Natural killer cell (primary cell): ENCODE data around the gene PRKG1. TPM values are rescaled to one million over a fixed set of nuclear protein-coding genes. Genes with fewer than 3 reads are reported as not detected.

Source experiments
- ATAC-seq, 3 donors: fragments of 150-1000 bp in 2 of 3; fragments of 200-7000 bp in 1 of 3; cut with Tn5 transposase; 1 replicate in 1 of 3; 2 replicates in 2 of 3; pipeline ENCODE4 v1.10.0; 2021; ENCODE audit warnings: mild to moderate bottlenecking in 2 of 3, moderate library complexity in 2 of 3
- DNase-seq, 2 donors: peaks; one replicate each; pipeline versions ENCODE4 v3.0.0 to v3.0.0-alpha.2; 2013 to 2021; ENCODE audit warnings: mixed read lengths in 1 of 2
- H3K27ac ChIP-seq: one replicate; pipeline ENCODE4 v1.5.1; 2013; ENCODE audit warnings: mild to moderate bottlenecking, low read length
- H3K27me3 ChIP-seq: one replicate; pipeline ENCODE4 v1.6.1; 2013; ENCODE audit warnings: low read length; ENCODE audit not compliant: control insufficient read depth, insufficient read depth
- H3K36me3 ChIP-seq: one replicate; pipeline ENCODE4 v1.6.1; 2013; ENCODE audit warnings: low read length; ENCODE audit not compliant: control insufficient read depth, insufficient read depth
- H3K4me1 ChIP-seq: one replicate; pipeline ENCODE4 v1.6.1; 2013; ENCODE audit warnings: low read length; ENCODE audit not compliant: control insufficient read depth, insufficient read depth
- H3K4me3 ChIP-seq: one replicate; pipeline ENCODE4 v1.5.1; 2013; ENCODE audit warnings: low read length
- H3K9me3 ChIP-seq: one replicate; pipeline ENCODE4 v1.6.1; 2013; ENCODE audit warnings: low read length; ENCODE audit not compliant: control insufficient read depth, insufficient read depth
- H3K27ac Mint-ChIP-seq, 2 donors: one replicate each; pipeline ENCODE4 v1.8.0; 2022; ENCODE audit warnings: mild to moderate bottlenecking in 2 of 2, mixed read lengths in 2 of 2, moderate library complexity in 1 of 2
- H3K27me3 Mint-ChIP-seq, 2 donors: one replicate each; pipeline ENCODE4 v1.8.0; 2022; ENCODE audit warnings: low read depth in 2 of 2, mixed read lengths in 2 of 2
- H3K36me3 Mint-ChIP-seq: one replicate; pipeline ENCODE4 v1.8.0; 2022; ENCODE audit warnings: mixed read lengths
- H3K4me1 Mint-ChIP-seq, 2 donors: one replicate each; pipeline ENCODE4 v1.8.0; 2022; ENCODE audit warnings: mixed read lengths in 2 of 2
- H3K4me3 Mint-ChIP-seq: one replicate; pipeline ENCODE4 v1.8.0; 2022; ENCODE audit warnings: mild to moderate bottlenecking, moderate library complexity, mixed read lengths
- H3K9me3 Mint-ChIP-seq, 2 donors: one replicate each; pipeline ENCODE4 v1.8.0; 2022; ENCODE audit warnings: mixed read lengths in 2 of 2
- CTCF ChIP-seq: fragments of 200-600 bp; IDR thresholded peaks from one replicate; pipeline ENCODE4 v1.8.0; 2022; ENCODE audit warnings: antibody characterized with exemption
- WGBS: methylation state at CpG from one replicate; pipeline ENCODE4 v1.1.7; 2013; ENCODE audit warnings: missing lambda C conversion rate; ENCODE audit not compliant: insufficient coverage; 5-methylcytosine and 5-hydroxymethylcytosine counted together
- intact Hi-C: fragments of 100-400 bp; cut with micrococcal nuclease; formaldehyde crosslinking; loops from one replicate; pipeline ENCODE4 v1.14.2; 2022
- total RNA-seq, 4 donors: library from RNA; stranded (reverse); fragments of 120-200 nt in 1 of 4; gene quantifications; one replicate each; pipeline versions ENCODE4 v1.2.3 to v1.2.4, GENCODE V29; 2013 to 2022

PRKG1 gene
- total RNA-seq, 3 donors from 2014 or later (not counting 1 experiment from before 2014, with no cell fraction given), result 0.23 to 0.41 (median 0.35) TPM

GRCh38 chr10:52210161-52210560, 1135.9 kb downstream of the PRKG1 start:
- Mint-ChIP-seq H3K36me3 (no peaks in the 10 kb centered on the region), H3K27me3 (no peaks in the 10 kb centered on the region), H3K27ac (no peak overlapping the region), H3K4me3 (no peak overlapping the region), H3K4me1 (no peaks in the 10 kb centered on the region), H3K9me3 (peaks cover 0 to under 1% of the 10 kb centered on the region in 2 donors)
- Histone ChIP-seq H3K9me3 (no peaks in the 10 kb centered on the region), H3K4me1 (no peaks in the 10 kb centered on the region), H3K27ac (no peak overlapping the region), H3K27me3 (no peaks in the 10 kb centered on the region), H3K4me3 (no peak overlapping the region), H3K36me3 (no peaks in the 10 kb centered on the region)
- no peak for DNase-seq
- 80% methylated on average over 4 of the region's 6 CpGs for WGBS
- intact Hi-C loops, result no loop called here
- no peak for TF ChIP-seq CTCF
- ATAC-seq, result no peak

- intact Hi-C loops, result no loop called here
- TF ChIP-seq CTCF, result no peak
These were observed 1137.8 kb downstream of the PRKG1 start for GRCh38 chr10:52212062-52212461.

GRCh38 chr10:52212802-52213201, 1138.5 kb downstream of the PRKG1 start:
- H3K27me3 ChIP-seq, result no peaks in the 10 kb centered on the region
- no peaks in the 10 kb centered on the region for H3K27me3 Mint-ChIP-seq
- H3K4me3 Mint-ChIP-seq, result no peak overlapping the region
- H3K4me3 ChIP-seq, result no peak overlapping the region
- TF ChIP-seq CTCF, result no peak
- H3K36me3 ChIP-seq, result no peaks in the 10 kb centered on the region
- H3K4me1 ChIP-seq, result no peaks in the 10 kb centered on the region
- H3K9me3 ChIP-seq, result no peaks in the 10 kb centered on the region
- no peak for DNase-seq
- intact Hi-C loops, result no loop called here
- WGBS, result no CpG with 5 or more reads among the region's 4 CpGs
- no peak for ATAC-seq
- no peak overlapping the region for H3K27ac ChIP-seq
- no peaks in the 10 kb centered on the region for H3K36me3 Mint-ChIP-seq
- no peaks in the 10 kb centered on the region for H3K4me1 Mint-ChIP-seq
- no peak overlapping the region for H3K27ac Mint-ChIP-seq
- no peaks in the 10 kb centered on the region for H3K9me3 Mint-ChIP-seq

More at GRCh38 chr10:52212062-52212461, 1137.8 kb downstream of the PRKG1 start:
- Histone ChIP-seq H3K36me3 (no peaks in the 10 kb centered on the region), H3K4me3 (no peak overlapping the region), H3K27me3 (no peaks in the 10 kb centered on the region), H3K27ac (no peak overlapping the region), H3K9me3 (no peaks in the 10 kb centered on the region), H3K4me1 (no peaks in the 10 kb centered on the region)
- Mint-ChIP-seq H3K27me3 (no peaks in the 10 kb centered on the region), H3K4me3 (no peak overlapping the region), H3K36me3 (no peaks in the 10 kb centered on the region), H3K9me3 (no peaks in the 10 kb centered on the region), H3K4me1 (no peaks in the 10 kb centered on the region), H3K27ac (no peak overlapping the region)
- WGBS, result 89% methylated on average over 4 of the region's 4 CpGs
- ATAC-seq (no peak), DNase-seq (no peak)

- no peaks in the 10 kb centered on the region for H3K9me3 ChIP-seq
- H3K27me3 Mint-ChIP-seq, result no peaks in the 10 kb centered on the region
- no peaks in the 10 kb centered on the region for H3K9me3 Mint-ChIP-seq
- H3K27me3 ChIP-seq, result no peaks in the 10 kb centered on the region
- TF ChIP-seq CTCF, result no peak
- intact Hi-C loops, result no loop called here
- 82% methylated on average over 3 of the region's 3 CpGs for WGBS
- H3K36me3 ChIP-seq, result no peaks in the 10 kb centered on the region
- ATAC-seq, result no peak
- no peak overlapping the region for H3K27ac Mint-ChIP-seq
- no peak overlapping the region for H3K27ac ChIP-seq
- no peak overlapping the region for H3K4me3 Mint-ChIP-seq
- H3K4me1 Mint-ChIP-seq, result no peaks in the 10 kb centered on the region
- DNase-seq, result no peak
- H3K36me3 Mint-ChIP-seq, result no peaks in the 10 kb centered on the region
- H3K4me3 ChIP-seq, result no peak overlapping the region
- H3K4me1 ChIP-seq, result no peaks in the 10 kb centered on the region
These were observed 1139.0 kb downstream of the PRKG1 start for GRCh38 chr10:52213321-52213752.
